ENCODE results near the gene CRK. TPM values are rescaled to one million over a fixed set of nuclear protein-coding genes. Genes with fewer than 3 reads are reported as not detected.

Gene CRK
- total RNA-seq, 1 donor from 2014 or later = 70.4 TPM

DNA sequence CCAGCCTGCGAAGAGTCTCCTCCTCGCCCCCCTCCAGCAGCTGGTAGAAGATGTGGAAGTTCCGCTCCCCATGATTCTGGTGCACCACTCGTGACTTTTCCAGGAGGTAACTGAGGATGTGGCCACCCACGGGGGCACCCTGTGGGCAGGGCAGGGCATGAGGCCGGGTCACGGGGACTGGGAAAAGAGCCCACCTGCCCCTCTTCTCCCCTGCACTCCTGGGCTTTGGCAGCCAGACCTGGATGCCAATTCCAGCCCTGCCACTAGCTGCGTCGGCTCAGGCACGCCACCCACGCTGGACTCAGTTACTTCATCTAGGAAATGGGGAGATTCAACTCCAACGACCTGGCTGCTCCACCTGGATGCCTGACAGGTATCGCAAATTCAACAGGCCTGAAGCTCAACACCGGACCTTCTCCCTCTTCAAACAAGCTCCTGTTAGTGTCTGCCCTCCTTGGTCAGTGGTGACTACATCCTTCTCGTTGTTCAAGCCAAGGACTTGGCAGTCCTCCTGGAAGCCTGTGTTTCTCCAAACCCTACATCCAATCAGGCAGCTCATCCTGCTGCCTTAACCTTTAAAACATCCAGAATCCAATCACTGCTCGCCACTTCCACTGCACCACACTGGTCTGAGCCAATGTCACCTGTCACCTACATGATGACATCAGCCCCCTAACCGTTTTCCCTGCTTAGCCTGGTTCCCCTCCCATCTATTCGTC lies 24.9 kb upstream of the CRK start:
- TF ChIP-seq, protein P1, sequence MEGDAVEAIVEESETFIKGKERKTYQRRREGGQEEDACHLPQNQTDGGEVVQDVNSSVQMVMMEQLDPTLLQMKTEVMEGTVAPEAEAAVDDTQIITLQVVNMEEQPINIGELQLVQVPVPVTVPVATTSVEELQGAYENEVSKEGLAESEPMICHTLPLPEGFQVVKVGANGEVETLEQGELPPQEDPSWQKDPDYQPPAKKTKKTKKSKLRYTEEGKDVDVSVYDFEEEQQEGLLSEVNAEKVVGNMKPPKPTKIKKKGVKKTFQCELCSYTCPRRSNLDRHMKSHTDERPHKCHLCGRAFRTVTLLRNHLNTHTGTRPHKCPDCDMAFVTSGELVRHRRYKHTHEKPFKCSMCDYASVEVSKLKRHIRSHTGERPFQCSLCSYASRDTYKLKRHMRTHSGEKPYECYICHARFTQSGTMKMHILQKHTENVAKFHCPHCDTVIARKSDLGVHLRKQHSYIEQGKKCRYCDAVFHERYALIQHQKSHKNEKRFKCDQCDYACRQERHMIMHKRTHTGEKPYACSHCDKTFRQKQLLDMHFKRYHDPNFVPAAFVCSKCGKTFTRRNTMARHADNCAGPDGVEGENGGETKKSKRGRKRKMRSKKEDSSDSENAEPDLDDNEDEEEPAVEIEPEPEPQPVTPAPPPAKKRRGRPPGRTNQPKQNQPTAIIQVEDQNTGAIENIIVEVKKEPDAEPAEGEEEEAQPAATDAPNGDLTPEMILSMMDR (IDR thresholded peaks at IDR 0.05) = no peak
- no peaks in the 10 kb centered on the region for H3K9me3 Mint-ChIP-seq (ENCODE audit: low read depth)
- H3K4me1 Mint-ChIP-seq (ENCODE audit: low read depth) = peaks cover 19% of the 10 kb centered on the region
- no peaks in the 10 kb centered on the region for H3K27me3 Mint-ChIP-seq (ENCODE audit: low read depth)
- no peak overlapping the region for H3K27ac Mint-ChIP-seq (ENCODE audit: unreplicated experiment)
- H3K36me3 Mint-ChIP-seq (ENCODE audit: low read depth) = peaks cover 34% of the 10 kb centered on the region
- no peak for DNase-seq (ENCODE audit: low spot score)
- H3K4me3 Mint-ChIP-seq (ENCODE audit: unreplicated experiment) = no peak overlapping the region

DNA sequence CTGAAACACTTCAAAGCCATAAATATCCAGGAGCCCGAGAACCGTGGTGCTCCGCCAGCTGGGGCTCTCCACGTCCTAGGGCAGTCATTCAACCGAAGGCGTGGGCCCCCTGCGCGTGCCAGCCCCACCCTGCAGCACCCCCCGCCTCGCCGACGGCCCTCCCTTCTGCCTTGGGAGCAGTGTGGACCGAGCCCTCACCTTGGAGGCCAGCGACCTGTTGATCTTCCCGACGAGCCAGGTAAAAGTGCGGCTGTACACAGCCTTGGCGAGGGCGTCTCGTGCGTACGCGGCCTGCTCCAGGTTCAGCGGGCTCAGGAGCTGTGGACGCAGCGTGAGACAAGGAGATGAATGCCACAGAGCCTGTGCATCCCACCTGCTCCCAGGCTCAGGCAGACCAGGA lies 22.4 kb upstream of the CRK start:
- DNase-seq (ENCODE audit: low spot score) = no peak
- Mint-ChIP-seq H3K4me1 (ENCODE audit: low read depth) (peaks cover 10% of the 10 kb centered on the region), H3K4me3 (ENCODE audit: unreplicated experiment) (no peak overlapping the region), H3K9me3 (ENCODE audit: low read depth) (no peaks in the 10 kb centered on the region), H3K27ac (ENCODE audit: unreplicated experiment) (no peak overlapping the region), H3K27me3 (ENCODE audit: low read depth) (no peaks in the 10 kb centered on the region), H3K36me3 (ENCODE audit: low read depth) (peaks cover 38% of the 10 kb centered on the region)
- TF ChIP-seq, protein P1 (IDR thresholded peaks at IDR 0.05) = no peak

DNA sequence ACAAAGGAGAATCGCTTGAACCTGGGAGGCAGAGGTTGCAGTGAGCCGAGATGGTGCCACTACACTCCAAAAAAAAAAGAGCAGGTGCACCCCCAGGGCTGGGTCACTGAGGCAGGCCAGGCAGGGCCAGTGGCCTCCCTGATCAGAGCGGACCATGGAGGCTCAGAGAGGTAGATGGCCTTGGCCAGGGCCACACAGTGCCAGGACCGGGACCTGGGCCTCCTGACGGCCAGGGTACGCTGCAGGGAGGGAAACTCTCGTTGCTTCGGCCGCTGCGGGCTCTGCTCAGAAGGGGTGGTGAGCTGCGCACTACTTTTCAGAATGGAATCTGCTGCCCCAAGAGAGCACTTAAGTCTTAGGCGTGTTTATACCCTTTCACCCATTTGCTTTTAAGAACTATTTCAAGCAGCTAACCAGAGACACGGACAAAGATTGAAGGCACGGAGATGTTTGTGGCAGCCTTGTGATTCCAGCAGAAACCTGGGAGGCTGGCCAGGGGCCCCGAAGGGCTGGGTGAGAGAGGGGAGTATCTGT lies 19.4 kb upstream of the CRK start:
- Mint-ChIP-seq H3K4me1 (ENCODE audit: low read depth) (peaks cover 4% of the 10 kb centered on the region), H3K36me3 (ENCODE audit: low read depth) (peaks cover 31% of the 10 kb centered on the region), H3K4me3 (ENCODE audit: unreplicated experiment) (no peak overlapping the region), H3K9me3 (ENCODE audit: low read depth) (no peaks in the 10 kb centered on the region), H3K27ac (ENCODE audit: unreplicated experiment) (no peak overlapping the region), H3K27me3 (ENCODE audit: low read depth) (no peaks in the 10 kb centered on the region)
- TF ChIP-seq, protein P1 (IDR thresholded peaks at IDR 0.05) = no peak
- no peak for DNase-seq (ENCODE audit: low spot score)

DNA sequence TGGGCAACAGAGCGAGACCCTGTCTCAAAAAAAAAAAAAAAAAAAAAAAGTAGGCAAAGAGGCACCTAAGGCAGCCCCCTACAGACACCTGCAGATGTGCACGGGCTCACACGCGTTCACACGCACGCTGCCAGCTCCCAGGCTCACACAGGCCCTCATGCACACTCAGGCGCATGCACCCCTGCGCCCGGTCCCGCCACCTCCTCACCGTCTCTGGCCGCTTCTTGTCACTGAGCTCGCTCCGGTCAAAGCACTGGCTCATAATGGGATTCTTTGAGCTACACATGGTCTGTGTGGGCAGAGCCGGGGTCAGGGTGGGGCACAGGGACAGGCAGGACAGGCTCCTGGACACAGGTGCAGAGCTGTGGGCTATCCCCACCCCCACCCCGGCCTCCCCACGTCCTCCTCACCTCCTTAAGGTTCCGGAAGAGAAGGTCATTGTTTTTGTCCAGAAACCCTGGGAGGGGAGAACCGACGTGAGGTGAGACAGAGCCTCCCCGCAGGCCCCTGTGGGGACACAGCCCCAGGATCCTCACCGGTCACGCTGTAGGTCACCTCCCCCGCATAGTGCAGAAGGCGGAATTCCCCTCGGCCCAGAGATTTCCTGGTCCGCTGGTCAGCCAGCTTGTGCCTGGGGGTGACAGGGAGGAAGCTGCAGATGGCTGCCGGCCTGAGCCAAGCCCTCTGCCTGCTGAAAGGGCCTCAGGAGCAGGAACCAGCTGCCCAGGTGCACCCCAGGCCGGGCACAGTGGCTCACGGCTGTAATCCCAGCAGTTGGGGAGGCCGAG lies 18.6 kb upstream of the CRK start:
- H3K27me3 Mint-ChIP-seq (ENCODE audit: low read depth) = no peaks in the 10 kb centered on the region
- TF ChIP-seq, protein P1 (IDR thresholded peaks at IDR 0.05) = no peak
- H3K9me3 Mint-ChIP-seq (ENCODE audit: low read depth) = no peaks in the 10 kb centered on the region
- peaks cover 4% of the 10 kb centered on the region for H3K4me1 Mint-ChIP-seq (ENCODE audit: low read depth)
- DNase-seq (ENCODE audit: low spot score) = no peak
- no peak overlapping the region for H3K4me3 Mint-ChIP-seq (ENCODE audit: unreplicated experiment)
- H3K36me3 Mint-ChIP-seq (ENCODE audit: low read depth) = peaks cover 29% of the 10 kb centered on the region
- H3K27ac Mint-ChIP-seq (ENCODE audit: unreplicated experiment) = no peak overlapping the region

DNA sequence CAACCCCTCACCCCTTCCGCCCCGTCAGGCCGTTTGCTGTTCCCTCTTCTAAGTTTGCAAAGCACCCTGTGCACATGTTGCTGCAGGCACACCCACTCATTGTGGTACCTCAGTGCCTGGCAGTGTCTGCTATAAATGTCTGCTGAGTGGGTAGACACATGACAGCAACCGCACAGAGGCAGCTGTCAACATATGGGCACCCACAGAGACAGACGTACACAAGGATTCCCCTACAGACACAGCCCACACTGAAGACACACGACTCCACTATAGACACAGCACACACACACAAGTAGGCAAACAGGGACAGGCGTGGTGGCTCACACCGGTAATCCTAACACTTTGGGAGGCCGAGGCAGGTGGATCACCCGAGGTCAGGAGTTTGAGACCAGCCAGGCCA lies 17.8 kb upstream of the CRK start:
- H3K27me3 Mint-ChIP-seq (ENCODE audit: low read depth) = no peaks in the 10 kb centered on the region
- DNase-seq (ENCODE audit: low spot score) = no peak
- no peak overlapping the region for H3K4me3 Mint-ChIP-seq (ENCODE audit: unreplicated experiment)
- H3K27ac Mint-ChIP-seq (ENCODE audit: unreplicated experiment) = no peak overlapping the region
- H3K4me1 Mint-ChIP-seq (ENCODE audit: low read depth) = peaks cover 7% of the 10 kb centered on the region
- no peaks in the 10 kb centered on the region for H3K9me3 Mint-ChIP-seq (ENCODE audit: low read depth)
- peaks cover 30% of the 10 kb centered on the region for H3K36me3 Mint-ChIP-seq (ENCODE audit: low read depth)
- TF ChIP-seq, protein P1 (IDR thresholded peaks at IDR 0.05) = no peak

Data from chondrocyte (in vitro differentiated cells).